ENCODE data around the gene C9orf50.

C9orf50 gene

DNA sequence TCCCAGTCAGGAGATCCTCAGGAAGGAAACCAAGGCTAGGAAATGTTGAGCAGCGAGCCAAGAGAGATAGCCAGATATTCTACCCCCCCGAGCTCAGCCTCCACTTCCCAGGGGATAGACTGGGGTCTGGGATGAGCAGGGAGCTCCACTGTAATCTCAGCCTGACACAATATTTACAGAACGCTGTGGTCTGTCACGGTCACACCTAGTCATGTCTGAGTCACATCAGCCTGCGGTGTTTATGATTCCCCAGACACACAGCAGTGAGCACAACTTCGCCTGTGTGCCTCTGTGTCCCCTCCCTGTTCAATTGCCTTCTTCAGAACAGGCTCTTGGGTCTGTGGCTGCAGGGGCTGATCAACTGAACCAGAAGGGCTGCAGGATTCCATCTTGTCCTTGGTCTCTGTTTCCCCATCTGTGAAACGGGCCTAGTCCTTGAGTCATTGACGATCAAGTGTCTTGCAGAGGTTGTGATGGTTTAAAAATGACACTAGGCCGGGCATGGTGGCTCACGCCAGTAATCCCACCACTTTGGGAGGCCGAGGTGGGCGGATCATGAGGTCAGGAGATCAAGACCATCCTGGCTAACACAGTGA lies 36.0 kb upstream of the C9orf50 start:
- DNase-seq (ENCODE audit: insufficient read length) (no peak), FAIRE-seq (no peak)
- no peak for TF ChIP-seq POLR2AphosphoS5 (IDR thresholded peaks at IDR 0.05; ENCODE audit: low read depth, low read length)
- TF ChIP-seq POLR2A (IDR thresholded peaks at IDR 0.05; ENCODE audit: low read depth, low read length): no peak
- TF ChIP-seq TAF1 (IDR thresholded peaks at IDR 0.05; ENCODE audit: borderline replicate concordance, low read depth, low read length): no peak

DNA sequence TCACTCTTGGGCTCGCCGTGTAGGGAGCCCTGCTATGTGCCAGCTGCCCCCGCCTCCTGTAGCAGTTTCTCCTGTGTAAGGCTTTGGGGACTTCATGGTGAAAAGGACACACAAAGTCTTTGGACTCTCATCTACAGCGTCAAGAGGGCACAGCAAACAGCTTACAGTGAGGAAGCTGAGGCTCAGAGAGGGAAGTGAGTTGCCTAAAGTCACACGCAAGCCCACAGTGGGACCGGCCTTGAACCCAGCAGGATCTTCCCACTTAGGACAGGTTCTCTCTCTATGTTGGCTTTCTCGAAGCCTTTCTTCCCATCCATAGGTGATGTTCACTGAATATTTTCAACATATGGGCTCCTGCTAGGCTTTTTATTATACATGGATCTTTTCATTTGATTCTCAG lies 34.8 kb upstream of the C9orf50 start:
- no peak for DNase-seq (ENCODE audit: insufficient read length)
- no peak for FAIRE-seq
- no peak for TF ChIP-seq POLR2AphosphoS5 (IDR thresholded peaks at IDR 0.05; ENCODE audit: low read depth, low read length)
- no peak for TF ChIP-seq TAF1 (IDR thresholded peaks at IDR 0.05; ENCODE audit: borderline replicate concordance, low read depth, low read length)
- TF ChIP-seq POLR2A (IDR thresholded peaks at IDR 0.05; ENCODE audit: low read depth, low read length): no peak

DNA sequence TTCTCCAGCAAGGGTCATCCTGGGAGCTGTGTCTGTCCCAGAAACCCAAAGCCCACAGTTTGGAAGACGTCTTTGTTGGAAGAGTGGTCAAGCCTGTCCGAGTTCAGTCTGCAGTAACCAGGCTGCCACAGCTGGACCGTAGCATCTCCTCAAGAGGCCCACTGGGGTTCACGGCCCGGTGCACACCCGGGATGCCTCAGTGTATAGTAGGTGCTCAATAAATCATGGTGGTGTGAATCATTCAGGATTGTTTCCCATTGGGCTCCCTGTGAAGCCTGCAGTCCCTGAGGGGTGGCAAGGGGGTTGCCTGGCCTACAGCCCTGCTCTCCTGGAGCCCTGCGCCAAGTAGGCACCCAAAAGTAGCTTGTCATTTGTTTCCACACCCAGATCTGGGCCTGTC lies 34.3 kb upstream of the C9orf50 start:
- TF ChIP-seq POLR2A (IDR thresholded peaks at IDR 0.05; ENCODE audit: low read depth, low read length): no peak
- TF ChIP-seq POLR2AphosphoS5 (IDR thresholded peaks at IDR 0.05; ENCODE audit: low read depth, low read length): no peak
- TF ChIP-seq TAF1 (IDR thresholded peaks at IDR 0.05; ENCODE audit: borderline replicate concordance, low read depth, low read length): no peak
- FAIRE-seq: no peak
- no peak for DNase-seq (ENCODE audit: insufficient read length)

DNA sequence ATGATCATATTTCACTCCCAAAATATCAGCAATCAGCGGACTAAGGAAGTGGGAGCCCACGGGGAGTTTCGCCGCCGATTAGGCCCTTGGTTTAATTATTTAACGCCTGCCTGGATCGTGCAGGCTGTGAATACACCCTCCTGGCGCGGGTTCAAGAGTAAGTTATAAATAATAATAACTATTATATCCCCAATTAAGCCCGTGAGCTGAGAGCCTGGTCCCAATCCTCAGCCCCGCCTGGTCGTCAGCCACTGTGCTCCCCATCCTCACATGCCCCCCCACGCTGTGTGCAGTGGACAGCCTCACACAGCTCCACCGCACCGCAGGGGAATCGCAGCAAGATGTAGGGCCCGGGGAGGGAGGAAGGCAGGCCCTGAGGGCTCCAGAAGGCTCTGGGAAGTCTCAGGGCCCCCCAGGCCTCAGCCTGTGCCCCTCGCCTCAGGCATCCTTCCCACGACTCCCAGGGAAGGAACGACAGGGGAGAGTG lies 33.7 kb upstream of the C9orf50 start:
- no peak for DNase-seq (ENCODE audit: insufficient read length)
- TF ChIP-seq TAF1 (IDR thresholded peaks at IDR 0.05; ENCODE audit: borderline replicate concordance, low read depth, low read length) (no peak), POLR2AphosphoS5 (IDR thresholded peaks at IDR 0.05; ENCODE audit: low read depth, low read length) (no peak), POLR2A (IDR thresholded peaks at IDR 0.05; ENCODE audit: low read depth, low read length) (no peak)
- FAIRE-seq: no peak

DNA sequence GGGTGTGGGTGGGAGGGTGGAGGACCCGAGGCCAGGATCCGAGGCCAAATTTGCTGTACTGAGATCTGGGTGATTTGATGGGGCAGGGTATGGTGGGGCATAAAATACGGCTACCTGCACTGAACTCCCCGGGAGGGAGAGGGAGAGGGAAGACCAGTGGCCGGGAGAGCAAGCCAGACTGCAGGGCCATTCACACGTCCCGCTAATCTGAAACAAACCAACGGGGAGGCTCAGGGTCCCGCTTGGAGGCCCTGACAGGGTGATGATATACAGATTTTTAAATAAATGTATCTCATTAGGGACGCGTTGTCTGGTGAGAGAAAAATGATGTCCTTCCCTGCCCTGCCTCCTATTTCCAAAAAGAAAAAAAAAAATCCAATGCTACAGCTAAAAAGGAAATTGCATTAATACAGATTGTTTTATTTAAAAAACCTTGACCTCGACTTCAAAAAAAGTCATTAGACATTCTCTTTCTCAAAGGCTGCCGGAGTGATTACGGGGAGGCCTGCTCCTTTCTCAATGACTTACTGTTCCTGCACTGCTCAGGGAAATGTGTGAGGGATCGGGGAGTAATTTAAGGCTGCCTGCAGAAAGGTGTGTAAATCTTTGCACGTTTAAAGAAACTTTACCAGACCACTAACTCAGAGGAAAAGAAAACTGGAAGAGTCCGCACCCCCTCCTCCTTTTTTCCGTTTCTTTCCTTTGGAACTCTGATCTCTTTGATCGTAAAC lies 33.1 kb upstream of the C9orf50 start:
- no peak for DNase-seq (ENCODE audit: insufficient read length)
- TF ChIP-seq POLR2AphosphoS5 (IDR thresholded peaks at IDR 0.05; ENCODE audit: low read depth, low read length) (no peak), POLR2A (IDR thresholded peaks at IDR 0.05; ENCODE audit: low read depth, low read length) (no peak), TAF1 (IDR thresholded peaks at IDR 0.05; ENCODE audit: borderline replicate concordance, low read depth, low read length) (no peak)
- FAIRE-seq: no peak

DNA sequence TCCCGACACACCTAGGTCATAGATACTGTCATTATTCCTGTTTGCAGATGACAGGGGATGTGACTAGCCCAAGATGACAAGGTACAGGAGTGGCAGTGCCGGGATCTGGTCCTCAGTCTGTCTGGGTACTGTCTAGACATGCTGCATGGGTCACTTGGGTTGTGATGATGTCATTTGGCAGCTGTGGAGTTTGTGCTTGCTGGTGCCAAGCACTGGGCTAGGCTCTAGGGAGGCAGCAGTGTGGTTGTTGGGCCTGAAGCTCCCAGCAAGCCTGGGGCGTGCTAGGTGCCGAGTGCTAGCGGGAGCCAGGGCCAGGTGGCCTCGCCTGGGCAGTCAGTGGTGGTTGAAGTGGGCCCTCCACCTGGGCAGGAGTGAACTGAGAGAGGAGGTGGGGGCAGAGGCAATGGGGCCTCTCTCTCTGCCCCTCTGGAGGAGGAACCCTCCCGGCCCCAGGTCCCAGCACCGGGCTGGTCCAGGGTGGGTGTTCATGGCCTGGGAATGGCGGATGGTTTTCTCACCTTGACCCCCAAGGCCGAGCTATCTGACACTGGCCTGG lies 29.9 kb upstream of the C9orf50 start:
- no peak for FAIRE-seq
- no peak for TF ChIP-seq POLR2AphosphoS5 (IDR thresholded peaks at IDR 0.05; ENCODE audit: low read depth, low read length)
- TF ChIP-seq TAF1 (IDR thresholded peaks at IDR 0.05; ENCODE audit: borderline replicate concordance, low read depth, low read length): no peak
- TF ChIP-seq POLR2A (IDR thresholded peaks at IDR 0.05; ENCODE audit: low read depth, low read length): no peak
- no peak for DNase-seq (ENCODE audit: insufficient read length)

DNA sequence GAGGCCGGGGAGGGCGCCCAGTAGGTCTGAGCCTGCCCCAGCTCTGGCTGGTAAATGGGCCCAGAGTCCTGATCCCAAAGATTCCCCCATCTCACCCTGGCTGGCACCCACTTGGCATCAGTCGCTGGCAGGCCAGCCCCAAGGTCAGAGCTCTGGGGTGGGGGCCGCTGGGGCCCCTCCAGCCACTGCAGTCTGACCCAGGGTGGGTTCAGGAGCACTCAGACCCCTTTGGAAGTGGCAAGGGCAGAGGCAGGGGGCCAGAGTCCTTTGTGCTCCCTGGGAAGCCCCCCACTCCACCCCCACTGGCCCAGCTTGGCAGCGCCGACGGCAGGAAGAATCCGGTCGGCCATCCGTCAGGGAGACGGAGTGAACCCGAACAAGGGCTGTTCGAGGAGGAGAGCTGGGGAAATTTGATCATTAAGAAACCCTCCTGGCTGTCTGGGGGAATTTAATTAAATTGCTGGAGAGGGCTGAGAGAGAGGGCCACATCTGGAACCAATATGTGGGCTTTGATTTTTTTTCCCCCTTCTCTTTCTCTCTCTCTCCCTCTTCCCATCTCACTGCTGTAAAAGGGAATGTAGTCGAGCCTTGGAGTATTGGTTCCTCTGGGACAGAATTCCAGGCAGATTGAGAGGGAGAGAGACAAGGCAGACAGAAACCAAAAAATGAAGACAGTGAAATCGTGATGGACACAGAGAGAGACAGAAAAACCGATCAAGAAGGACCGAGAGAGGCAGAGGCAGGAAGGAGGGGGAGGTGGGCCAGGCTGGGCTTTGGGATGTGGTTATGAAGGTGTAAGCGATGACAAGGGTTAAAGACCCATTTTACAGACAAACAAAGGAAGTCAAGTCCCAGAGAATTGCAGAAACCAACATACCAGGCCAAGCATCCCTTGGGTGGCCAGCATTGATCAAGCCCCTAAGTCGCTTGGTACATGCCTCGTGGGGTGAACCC lies 29.1 kb upstream of the C9orf50 start:
- FAIRE-seq (no peak), DNase-seq (ENCODE audit: insufficient read length) (no peak)
- no peak for TF ChIP-seq POLR2A (IDR thresholded peaks at IDR 0.05; ENCODE audit: low read depth, low read length)
- TF ChIP-seq POLR2AphosphoS5 (IDR thresholded peaks at IDR 0.05; ENCODE audit: low read depth, low read length): no peak
- no peak for TF ChIP-seq TAF1 (IDR thresholded peaks at IDR 0.05; ENCODE audit: borderline replicate concordance, low read depth, low read length)

DNA sequence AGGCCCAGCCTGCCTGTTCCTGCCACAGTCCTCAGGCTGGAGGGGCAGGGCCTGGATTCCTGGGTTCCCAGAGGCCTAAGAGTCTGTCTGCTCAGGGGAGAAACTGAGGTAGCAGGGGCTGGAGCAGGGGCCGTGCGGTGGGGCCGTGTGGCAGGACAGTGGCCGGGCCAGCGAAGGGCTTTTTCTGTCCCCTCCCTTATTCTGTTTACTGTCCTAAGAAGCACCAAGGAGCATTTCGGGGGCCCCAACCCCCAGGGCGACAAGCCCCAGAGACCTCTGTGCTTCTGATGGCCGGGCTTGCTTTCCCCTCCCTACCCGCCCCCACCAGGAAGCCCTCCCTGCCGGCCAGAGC lies 27.8 kb upstream of the C9orf50 start:
- TF ChIP-seq TAF1 (IDR thresholded peaks at IDR 0.05; ENCODE audit: borderline replicate concordance, low read depth, low read length) (no peak), POLR2A (IDR thresholded peaks at IDR 0.05; ENCODE audit: low read depth, low read length) (no peak), POLR2AphosphoS5 (IDR thresholded peaks at IDR 0.05; ENCODE audit: low read depth, low read length) (no peak)
- no peak for FAIRE-seq
- no peak for DNase-seq (ENCODE audit: insufficient read length)

DNA sequence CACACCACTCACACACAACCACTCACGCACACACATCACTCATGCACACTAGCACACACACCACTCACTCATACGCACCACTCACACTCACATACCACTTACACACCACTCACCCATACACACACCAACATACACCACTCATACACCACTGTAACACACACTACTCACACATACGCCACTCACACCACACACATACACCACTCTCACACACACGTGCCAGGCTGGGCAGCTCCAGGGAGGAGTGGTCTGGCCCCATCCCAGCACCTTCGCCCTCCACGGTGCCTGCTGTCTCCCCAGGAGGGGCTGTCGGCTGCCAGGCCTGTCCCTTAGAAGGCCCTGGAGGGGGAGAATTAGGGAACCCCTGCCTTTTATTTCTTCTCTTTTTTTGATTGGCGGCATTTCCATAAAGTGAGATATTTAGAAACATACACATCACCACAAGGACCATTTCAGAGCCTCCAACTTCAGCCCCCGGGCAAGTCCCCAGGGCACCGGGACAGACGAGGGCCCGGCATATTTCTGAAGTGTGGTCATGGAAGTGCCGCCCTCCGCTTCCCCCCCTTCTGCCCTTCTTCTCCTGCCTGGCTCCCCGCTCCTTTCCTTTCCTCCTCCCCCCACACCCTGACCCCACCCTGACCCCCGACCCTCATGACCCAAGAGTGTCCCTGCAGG lies 27.3 kb upstream of the C9orf50 start:
- FAIRE-seq (no peak), DNase-seq (ENCODE audit: insufficient read length) (no peak)
- no peak for TF ChIP-seq POLR2A (IDR thresholded peaks at IDR 0.05; ENCODE audit: low read depth, low read length)
- TF ChIP-seq TAF1 (IDR thresholded peaks at IDR 0.05; ENCODE audit: borderline replicate concordance, low read depth, low read length): no peak
- TF ChIP-seq POLR2AphosphoS5 (IDR thresholded peaks at IDR 0.05; ENCODE audit: low read depth, low read length): no peak

DNA sequence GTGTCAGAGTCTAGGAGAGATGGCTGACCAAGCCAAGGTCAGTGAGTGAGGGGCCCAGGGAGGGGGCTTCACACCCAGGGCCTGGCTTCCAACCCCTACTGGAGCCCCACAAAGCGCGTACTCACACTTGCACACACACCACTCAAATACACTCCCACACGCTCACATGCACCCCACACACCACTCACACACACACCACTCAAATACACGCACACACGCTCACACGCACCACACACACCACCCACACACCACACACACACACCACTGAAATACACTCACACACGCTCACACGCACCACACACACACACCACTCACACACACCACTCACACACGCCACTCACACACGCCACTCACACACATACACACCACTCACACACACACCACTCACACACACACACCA lies 26.7 kb upstream of the C9orf50 start:
- FAIRE-seq (no peak), DNase-seq (ENCODE audit: insufficient read length) (no peak)
- no peak for TF ChIP-seq TAF1 (IDR thresholded peaks at IDR 0.05; ENCODE audit: borderline replicate concordance, low read depth, low read length)
- no peak for TF ChIP-seq POLR2AphosphoS5 (IDR thresholded peaks at IDR 0.05; ENCODE audit: low read depth, low read length)
- no peak for TF ChIP-seq POLR2A (IDR thresholded peaks at IDR 0.05; ENCODE audit: low read depth, low read length)
